ENCODE data around the gene NDUFB3. TPM values are rescaled to one million over a fixed set of nuclear protein-coding genes. Genes with fewer than 3 reads are reported as not detected.
A peak's percentile ranks its signal among the peaks of the same experiment; 100 is the strongest.

The NDUFB3 gene
- total and polyA plus RNA-seq, 7 donors = 85.3 to 370 (median 97.9) TPM

GRCh38 chr2:201084863-201085262 is 13.1 kb downstream of the NDUFB3 start:
- intact Hi-C loops (cut with DNase I) = no loop called here
- Histone ChIP-seq H3K27ac (no peak overlapping the region), H3K36me3 (peaks cover 0 to 93% (median 26%) of the 10 kb centered on the region in 4 donors), H3K9me3 (no peaks in the 10 kb centered on the region), H3K4me3 (no peak overlapping the region), H3K27me3 (no peaks in the 10 kb centered on the region), H3K4me1 (no peaks in the 10 kb centered on the region)
- 90 to 94% methylated on average over 2 of the region's 2 CpGs for WGBS, 2 donors
- DNase-seq = no peak
- TF ChIP-seq POLR2AphosphoS5 (IDR thresholded peaks at IDR 0.05) = no peak
- TF ChIP-seq EP300 (IDR thresholded peaks at IDR 0.05) = no peak
- TF ChIP-seq CTCF (IDR thresholded peaks at IDR 0.05) = no peak
- no peak for TF ChIP-seq POLR2A (IDR thresholded peaks at IDR 0.05)

- WGBS, 2 donors = 92 to 93% methylated on average over 4 of the region's 4 CpGs
- peaks cover 0 to 39% (median 9%) of the 10 kb centered on the region in 4 donors for H3K36me3 ChIP-seq
- no peaks in the 10 kb centered on the region for H3K27me3 ChIP-seq
Observed at GRCh38 chr2:201090574-201090973, 18.8 kb downstream of the NDUFB3 start.

GRCh38 chr2:201093573-201093972 is 21.8 kb downstream of the NDUFB3 start:
- no peaks in the 10 kb centered on the region for H3K27me3 ChIP-seq
- H3K4me3 ChIP-seq = no peak overlapping the region
- WGBS, 2 donors = 96 to 98% methylated on average over 5 of the region's 5 CpGs
- H3K36me3 ChIP-seq = peaks cover 0 to 10% (median 0%) of the 10 kb centered on the region in 4 donors
- no peaks in the 10 kb centered on the region for H3K4me1 ChIP-seq
- TF ChIP-seq CTCF (IDR thresholded peaks at IDR 0.05) = no peak
- TF ChIP-seq POLR2AphosphoS5 (IDR thresholded peaks at IDR 0.05) = peak in 2 of 4 donors; percentile 10 to 49
- no peak for TF ChIP-seq POLR2A (IDR thresholded peaks at IDR 0.05)
- TF ChIP-seq EP300 (IDR thresholded peaks at IDR 0.05) = no peak
- DNase-seq = no peak
- H3K27ac ChIP-seq = no peak overlapping the region
- intact Hi-C loops (cut with DNase I) = no loop called here
- no peaks in the 10 kb centered on the region for H3K9me3 ChIP-seq

More at GRCh38 chr2:201090574-201090973, 18.8 kb downstream of the NDUFB3 start:
- no peak for TF ChIP-seq EP300 (IDR thresholded peaks at IDR 0.05)
- TF ChIP-seq POLR2A (IDR thresholded peaks at IDR 0.05) = no peak
- no peak for TF ChIP-seq CTCF (IDR thresholded peaks at IDR 0.05)
- H3K4me1 ChIP-seq = no peaks in the 10 kb centered on the region
- DNase-seq = no peak
- H3K4me3 ChIP-seq = no peak overlapping the region
- H3K9me3 ChIP-seq = no peaks in the 10 kb centered on the region
- intact Hi-C loops (cut with DNase I) = no loop called here
- H3K27ac ChIP-seq = no peak overlapping the region

GRCh38 chr2:201100497-201100896 is 28.7 kb downstream of the NDUFB3 start:
- Histone ChIP-seq H3K9me3 (no peaks in the 10 kb centered on the region), H3K4me1 (no peaks in the 10 kb centered on the region), H3K27ac (no peak overlapping the region), H3K27me3 (no peaks in the 10 kb centered on the region), H3K4me3 (no peak overlapping the region), H3K36me3 (no peaks in the 10 kb centered on the region)
- no peak for DNase-seq
- TF ChIP-seq POLR2AphosphoS5 (IDR thresholded peaks at IDR 0.05) (no peak), EP300 (IDR thresholded peaks at IDR 0.05) (no peak), POLR2A (IDR thresholded peaks at IDR 0.05) (no peak), CTCF (IDR thresholded peaks at IDR 0.05) (no peak)
- 97 to 98% methylated on average over 3 of the region's 3 CpGs for WGBS, 2 donors
- intact Hi-C loops (cut with DNase I) = no loop called here

- no peaks in the 10 kb centered on the region for H3K9me3 ChIP-seq
- intact Hi-C loops (cut with DNase I) = no loop called here
- H3K27ac ChIP-seq = no peak overlapping the region
- no peaks in the 10 kb centered on the region for H3K27me3 ChIP-seq
- H3K4me1 ChIP-seq = no peaks in the 10 kb centered on the region
- TF ChIP-seq CTCF (IDR thresholded peaks at IDR 0.05) = no peak
- TF ChIP-seq POLR2AphosphoS5 (IDR thresholded peaks at IDR 0.05) = no peak
- TF ChIP-seq EP300 (IDR thresholded peaks at IDR 0.05) = no peak
- no peak for TF ChIP-seq POLR2A (IDR thresholded peaks at IDR 0.05)
- H3K4me3 ChIP-seq = no peak overlapping the region
- no peak for DNase-seq
- WGBS, 2 donors = 97 to 100% methylated on average over 1 of the region's 1 CpG
- H3K36me3 ChIP-seq = no peaks in the 10 kb centered on the region
Observed at GRCh38 chr2:201105759-201106158, 34.0 kb downstream of the NDUFB3 start.
